T-helper 1 cell treated with Interleukin-12 subunit alpha and Interleukin-12 subunit beta and Interleukin-4 antibody, amounts not matched to agents 30 ng/mL and 1 ng/mL, for 36 hours (primary cell): ENCODE data around the gene CEMP1. TPM values are rescaled to one million over a fixed set of nuclear protein-coding genes. Genes with fewer than 3 reads are reported as not detected.

ENCODE experiments used
- intact Hi-C: fragments of 100-400 bp; cut with micrococcal nuclease; formaldehyde crosslinking; loops from one replicate; pipeline ENCODE4 v1.15.1; 2024
- total RNA-seq: library from RNA; stranded (reverse); gene quantifications from 2 replicates; pipeline ENCODE4 v1.2.3, GENCODE V29; 2022

CEMP1 gene
- total RNA-seq, 1 donor from 2014 or later, result 0.66 TPM

GRCh38 chr16:2520784-2521531, 10.2 kb downstream of the CEMP1 start:
- intact Hi-C loops, result loop anchor here (1.0 kb wide), 1 partner anchor 11 kb away; no protein-coding TSS in a partner anchor

- intact Hi-C loops, result loop anchor here (1.0 kb wide), 1 partner anchor 12 kb away; no protein-coding TSS in a partner anchor
Measured at GRCh38 chr16:2520097-2520783, 11.0 kb downstream of the CEMP1 start, which contains the start of gene AMDHD2. Gene AMDHD2, plus strand, starts transcription at chr16:2520371. Its CDS starts 88 bp downstream, at chr16:2520459.

GRCh38 chr16:2519711-2520080, 11.5 kb downstream of the CEMP1 start:
- intact Hi-C loops, result loop anchor here (1.0 kb wide), 1 partner anchor 13 kb away; no protein-coding TSS in a partner anchor

DNA sequence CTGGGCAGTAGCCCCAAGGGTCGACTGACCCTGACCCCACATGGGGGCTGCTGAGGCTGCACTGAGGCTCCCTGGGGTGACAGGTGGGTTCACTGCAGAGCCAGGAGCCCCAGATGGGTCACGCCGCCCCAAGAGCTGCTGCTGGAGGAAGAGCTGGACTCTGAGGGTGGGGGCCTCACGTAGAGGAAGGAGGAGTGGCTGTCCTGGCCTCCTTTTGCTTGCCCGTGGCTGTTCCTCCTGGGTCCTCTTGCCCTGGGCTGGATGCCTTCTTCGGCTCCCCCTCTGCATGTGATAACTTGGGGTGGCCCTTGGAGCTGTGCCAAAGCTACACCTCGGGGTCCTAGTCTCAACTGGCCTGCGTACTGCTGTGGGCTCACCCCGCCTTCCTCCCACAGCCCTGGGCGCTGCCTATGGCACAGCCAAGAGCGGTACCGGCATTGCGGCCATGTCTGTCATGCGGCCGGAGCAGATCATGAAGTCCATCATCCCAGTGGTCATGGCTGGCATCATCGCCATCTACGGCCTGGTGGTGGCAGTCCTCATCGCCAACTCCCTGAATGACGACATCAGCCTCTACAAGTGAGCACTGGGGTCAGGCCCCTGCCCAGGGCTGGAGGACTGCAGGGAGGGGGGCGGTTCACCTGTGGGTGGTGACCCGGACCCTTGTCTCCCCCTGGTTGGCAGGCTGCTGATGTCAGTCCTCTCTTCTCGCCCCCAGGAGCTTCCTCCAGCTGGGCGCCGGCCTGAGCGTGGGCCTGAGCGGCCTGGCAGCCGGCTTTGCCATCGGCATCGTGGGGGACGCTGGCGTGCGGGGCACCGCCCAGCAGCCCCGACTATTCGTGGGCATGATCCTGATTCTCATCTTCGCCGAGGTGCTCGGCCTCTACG, 12.1 kb downstream of the CEMP1 start:
- intact Hi-C loops, result no loop called here

DNA sequence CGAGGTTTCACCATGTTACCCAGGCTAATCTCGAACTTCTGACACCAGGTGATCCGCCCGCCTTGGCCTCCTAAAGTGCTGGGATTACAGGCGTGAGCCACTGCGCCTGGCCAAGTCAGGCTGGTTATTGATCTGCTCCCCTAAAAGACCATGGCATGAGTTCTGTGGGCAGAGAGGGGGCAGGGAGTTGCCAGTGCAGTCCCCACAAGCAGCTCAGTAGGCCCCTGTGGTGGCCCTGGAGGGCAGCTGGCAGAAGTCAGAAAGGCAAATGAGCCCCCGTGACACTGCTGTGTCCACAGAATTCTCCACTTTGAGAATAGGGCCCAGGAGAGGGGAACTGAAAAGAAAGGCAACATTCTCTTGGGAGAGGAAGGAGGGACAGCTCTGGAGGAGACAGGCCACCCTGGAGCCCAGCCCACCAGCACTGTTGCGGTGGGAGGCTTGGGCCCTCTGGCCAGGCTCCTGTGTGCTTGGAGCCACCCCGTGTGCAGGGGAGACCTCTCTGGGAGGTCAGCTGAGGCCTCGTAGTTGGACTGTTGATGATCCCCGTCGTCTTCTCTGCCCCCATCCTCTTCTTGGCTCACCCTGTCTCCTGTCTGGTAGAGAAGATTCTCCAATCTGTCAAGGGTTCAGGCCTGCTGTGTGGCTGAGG, 13.1 kb downstream of the CEMP1 start:
- intact Hi-C loops, result no loop called here

- intact Hi-C loops, result no loop called here
Measured at GRCh38 chr16:2516391-2517240, 14.6 kb downstream of the CEMP1 start.

GRCh38 chr16:2515180-2515851, 15.9 kb downstream of the CEMP1 start:
- intact Hi-C loops, result no loop called here

DNA sequence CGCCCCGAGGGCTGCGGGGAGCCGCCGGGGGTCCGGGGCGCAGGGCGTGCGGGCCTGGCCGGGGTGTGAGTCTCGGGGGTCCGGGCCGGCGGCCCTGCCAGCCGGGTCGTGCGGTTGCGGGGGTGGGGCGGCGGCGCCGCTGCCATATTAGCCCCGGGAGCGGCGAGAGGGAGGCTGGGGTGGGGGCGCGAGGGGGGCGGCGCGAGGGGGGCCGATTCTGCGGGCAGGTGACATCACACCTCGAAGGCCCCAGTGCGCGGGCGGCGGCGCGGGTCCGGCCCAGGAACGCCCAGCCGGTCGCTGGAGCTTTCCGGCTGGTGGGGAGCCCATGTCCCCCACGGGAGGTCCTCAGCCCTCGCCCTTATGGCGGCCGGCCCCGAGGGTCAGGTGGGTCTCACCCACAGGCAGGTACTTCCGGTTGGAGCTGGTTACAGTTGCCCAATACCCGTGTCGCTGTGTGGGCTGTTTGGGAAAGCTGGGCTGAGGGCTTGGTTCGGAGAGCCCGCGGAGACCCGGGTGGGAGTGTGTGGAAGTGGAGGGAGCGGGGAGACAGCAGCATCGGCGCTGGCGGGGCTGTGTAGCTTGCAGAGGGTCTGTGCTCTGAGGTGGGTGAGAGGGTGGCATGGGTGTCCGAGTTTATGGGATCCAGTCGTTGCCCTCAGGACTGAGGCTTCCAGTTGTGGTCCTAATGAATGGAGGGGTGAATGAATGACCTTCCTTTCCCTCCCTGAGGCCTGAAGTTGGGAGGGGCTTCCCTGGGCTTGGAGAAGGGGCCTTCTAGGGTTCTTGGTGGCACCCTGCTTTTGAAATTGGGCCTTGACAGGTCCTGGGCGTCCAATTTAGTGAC, 16.7 kb downstream of the CEMP1 start:
- intact Hi-C loops, result no loop called here

DNA sequence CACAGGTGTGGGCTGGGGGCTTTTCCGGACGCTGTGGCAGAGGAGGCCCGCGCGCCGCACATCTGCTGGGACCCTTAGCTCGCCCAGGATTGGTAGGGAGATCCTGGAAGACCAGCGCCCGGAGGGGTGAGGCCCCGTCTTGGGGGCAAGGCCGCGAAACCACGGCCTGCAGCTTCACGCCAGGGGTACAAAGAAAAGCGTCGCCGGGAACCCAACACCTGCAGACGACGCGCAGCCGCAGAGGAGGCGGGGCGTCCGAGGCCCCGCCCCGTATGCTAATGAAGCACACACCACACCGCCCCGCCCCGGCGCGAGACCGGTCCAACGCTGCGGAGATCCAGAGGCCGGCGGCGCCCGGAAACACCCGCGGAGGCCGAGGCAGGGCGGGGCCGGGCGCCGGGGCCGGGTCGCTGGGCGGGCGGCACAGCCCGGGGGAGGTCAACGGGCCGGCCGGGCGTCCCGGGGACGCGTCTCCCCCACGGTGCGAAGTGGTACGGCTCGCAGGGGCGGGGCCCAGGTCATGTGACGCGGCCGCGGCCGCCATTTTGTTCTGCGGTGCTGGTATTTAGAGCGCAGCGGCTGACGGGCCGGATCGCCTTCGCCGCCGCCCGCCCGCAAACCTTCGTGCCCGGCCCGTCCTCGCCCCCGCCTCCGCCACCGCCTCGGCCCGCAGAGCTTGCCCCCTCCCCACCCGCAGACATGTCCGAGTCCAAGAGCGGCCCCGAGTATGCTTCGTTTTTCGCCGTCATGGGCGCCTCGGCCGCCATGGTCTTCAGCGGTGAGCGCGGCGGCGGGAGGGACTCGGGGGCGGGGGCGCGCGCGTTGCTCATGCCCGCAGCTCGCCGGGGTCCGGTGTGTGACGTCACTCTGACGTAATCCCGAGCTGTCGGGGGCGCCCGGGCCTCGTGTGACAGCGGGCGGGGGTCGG, 17.5 kb downstream of the CEMP1 start, which contains the start of gene ATP6V0C:
TSS of gene ATP6V0C (plus strand) at position 548 of the 928 bp plus-strand sequence. CDS start at position 700, 152 bp downstream.
- intact Hi-C loops, result loop anchor here (1.0 to 2.0 kb wide), 6 partner anchors 19 to 291 kb away; partner anchors contain the start of genes CCNF, E4F1, RNPS1 and TEDC2

DNA sequence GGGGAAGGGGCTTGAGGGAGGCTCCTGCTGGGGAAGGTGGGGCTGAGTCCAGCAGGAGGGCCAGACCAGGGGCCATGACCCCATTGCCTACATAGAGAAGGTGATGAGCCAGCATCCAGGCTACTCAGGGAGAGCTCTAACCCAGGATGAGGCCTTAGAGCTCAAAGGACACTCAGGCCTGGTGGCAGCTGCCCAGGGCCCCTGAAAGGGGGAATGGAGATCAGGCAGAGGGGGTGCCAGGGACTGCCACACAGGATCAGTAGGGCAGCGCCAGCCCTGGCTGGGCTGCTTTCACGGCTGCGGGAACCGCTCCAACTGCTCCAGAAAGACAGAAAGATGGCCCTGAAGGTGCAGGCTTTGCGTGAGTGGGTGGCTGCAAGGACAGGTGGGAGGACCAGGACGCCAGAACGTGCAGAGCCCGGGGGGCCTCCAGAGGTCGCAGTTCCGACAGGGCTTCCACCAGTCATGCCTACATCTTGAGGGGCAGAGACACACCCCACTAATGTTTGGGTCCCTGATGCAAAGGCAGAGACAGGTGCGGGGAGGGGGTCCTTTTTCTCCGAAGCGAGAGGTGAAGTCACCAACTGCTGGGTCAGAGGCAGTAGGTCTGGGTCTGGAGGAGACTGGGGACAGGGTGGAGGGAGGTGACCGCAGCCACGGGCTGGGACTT, 18.3 kb downstream of the CEMP1 start:
- intact Hi-C loops, result loop anchor here (1.0 to 2.0 kb wide), 6 partner anchors 19 to 290 kb away; partner anchors contain the start of genes CCNF, E4F1, RNPS1 and TEDC2

DNA sequence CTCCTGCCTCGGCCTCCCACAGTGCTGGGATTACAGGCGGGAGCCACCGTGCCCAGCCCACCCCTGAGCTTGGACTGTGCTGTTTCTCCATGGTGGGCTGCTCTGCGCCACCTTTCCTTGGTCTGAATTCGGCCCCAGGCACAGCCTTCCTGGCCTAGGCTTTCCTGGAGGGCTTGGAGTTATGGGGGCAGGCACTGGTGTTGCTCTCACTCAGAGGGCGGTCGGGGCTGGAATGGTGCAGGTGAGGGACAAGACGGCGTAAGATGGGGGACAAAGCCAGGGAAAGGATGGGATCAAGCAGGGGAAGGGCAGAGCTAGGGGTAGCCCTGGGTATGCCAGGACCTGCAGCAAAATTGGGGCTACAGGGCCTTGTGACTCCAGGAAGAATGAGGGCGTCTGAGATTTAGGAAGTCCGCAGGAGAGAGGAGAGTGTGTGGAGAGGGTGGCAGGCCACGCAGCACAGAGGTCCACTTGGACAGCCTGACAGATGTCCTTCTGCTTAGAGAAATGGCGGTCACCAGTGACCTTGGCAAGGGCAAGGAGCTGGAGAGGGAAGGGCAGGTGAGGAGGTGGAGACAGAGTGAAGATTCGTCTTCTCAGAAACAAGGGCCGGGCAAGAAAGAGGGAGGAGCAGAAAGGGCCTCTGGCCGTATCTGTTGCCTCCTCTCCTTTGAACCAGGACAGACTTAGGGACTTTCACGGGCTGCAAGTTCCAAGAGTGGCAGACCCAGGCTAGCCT, 19.0 kb downstream of the CEMP1 start:
- intact Hi-C loops, result loop anchor here (2.0 kb wide), 1 partner anchor 289 kb away; the partner anchor contains the start of gene E4F1

- intact Hi-C loops, result no loop called here
Measured at GRCh38 chr16:2511128-2511800, 19.9 kb downstream of the CEMP1 start.

GRCh38 chr16:2508722-2509400, 22.3 kb downstream of the CEMP1 start:
- intact Hi-C loops, result no loop called here

DNA sequence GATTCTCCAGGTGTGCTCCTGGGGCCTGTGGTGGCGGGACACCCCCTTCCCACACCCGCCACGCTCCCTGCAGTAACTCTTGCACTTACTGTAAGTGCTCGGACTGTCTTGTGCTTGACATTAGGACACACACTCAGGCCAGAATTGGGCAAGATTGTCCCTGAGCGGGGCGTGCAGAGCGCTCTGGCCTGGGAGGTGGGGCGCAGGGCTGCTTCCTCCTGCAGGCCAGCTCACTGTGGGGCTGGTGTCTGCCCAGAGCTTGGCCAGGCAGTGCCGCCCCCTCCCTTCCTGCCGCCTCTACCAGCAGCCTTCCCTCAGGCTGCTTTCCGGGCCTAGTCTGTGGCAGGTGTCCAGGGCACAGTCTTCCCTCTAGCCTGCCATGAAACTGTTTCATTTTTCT, 23.5 kb downstream of the CEMP1 start:
- intact Hi-C loops, result no loop called here
